Esophagus squamous epithelium (tissue), 4 donors: ENCODE results near the gene KLK13.

Experiments used
- CTCF ChIP-seq, 6 experiments: fragments of 450-650 bp in 4 of 6; fragments of 200-600 bp in 2 of 6; sonication (generic) in 2 of 6; IDR thresholded peaks; one replicate each; pipeline ENCODE4 v1.5.1; 2016 to 2019; ENCODE audit warnings: antibody characterized with exemption in 6 of 6, mild to moderate bottlenecking in 4 of 6, moderate library complexity in 4 of 6
- POLR2A ChIP-seq, 4 donors: fragments of 450-650 bp; IDR thresholded peaks; one replicate each; pipeline ENCODE4 v1.6.1; 2017; ENCODE audit warnings: antibody characterized with exemption in 4 of 4, mild to moderate bottlenecking in 4 of 4, moderate library complexity in 3 of 4

DNA sequence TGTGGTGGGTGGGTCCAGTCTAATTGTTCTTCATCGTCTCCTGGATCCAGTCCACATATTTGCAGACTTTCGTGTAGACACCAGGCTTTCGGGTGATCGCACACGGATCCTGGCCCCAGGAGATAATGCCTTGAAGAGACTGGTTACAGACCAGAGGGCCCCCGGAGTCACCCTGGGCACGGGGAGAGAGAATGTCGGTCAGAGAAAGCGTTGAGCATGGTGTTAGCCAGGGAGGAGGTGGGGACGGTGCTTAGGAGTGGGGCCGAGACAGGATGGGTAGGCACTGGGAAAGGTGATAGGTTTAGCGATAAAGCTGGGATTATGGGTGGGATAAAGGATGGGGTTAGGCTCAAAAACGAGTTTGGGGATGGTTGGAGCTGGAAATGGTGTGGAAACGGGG, 42.4 kb downstream of the KLK13 start:
- no peak for TF ChIP-seq CTCF (IDR thresholded peaks at IDR 0.05)
- TF ChIP-seq POLR2A (IDR thresholded peaks at IDR 0.05) = no peak
